ENCODE measurements around the gene FANCL.

GRCh38 chr2:58237741-58238140 lies 3.4 kb downstream of the FANCL start:
- TF ChIP-seq NFATC3 (IDR thresholded peaks at IDR 0.05) (no peak), CTCF (IDR thresholded peaks at IDR 0.05 in 2 of 3, conservative IDR thresholded peaks at IDR 0.05 in 1 of 3; ENCODE audit: insufficient read depth in 2 of 3, low read depth in 1 of 3, low read length in 3 of 3) (no peak), SMC3 (conservative IDR thresholded peaks at IDR 0.05; ENCODE audit: insufficient read depth, low read depth, low read length) (no peak), ZBED1 (IDR thresholded peaks at IDR 0.05) (no peak)

Data from K562 (cell line).